ENCODE data around the gene ADAMTSL5. TPM values are rescaled to one million over a fixed set of nuclear protein-coding genes. Genes with fewer than 3 reads are reported as not detected.

ADAMTSL5 gene
- total RNA-seq, 3 donors from 2014 or later = 2.7 to 3.5 (median 3.3) TPM

- TF ChIP-seq CTCF (IDR thresholded peaks at IDR 0.05) = no peak
- Histone ChIP-seq H3K9me3 (no peaks in the 10 kb centered on the region), H3K4me3 (no peak overlapping the region), H3K36me3 (ENCODE audit: low read depth) (no peaks in the 10 kb centered on the region), H3K4me1 (ENCODE audit: low read depth) (peaks cover 43% of the 10 kb centered on the region)
- ATAC-seq (no peak), DNase-seq (peak in 1 of 3 donors; percentile 49)
- intact Hi-C loops (cut with DNase I, micrococcal nuclease) = no loop called here
Observed at GRCh38 chr19:1471515-1472160, 41.2 kb downstream of the ADAMTSL5 start.

GRCh38 chr19:1471010-1471514 lies 41.8 kb downstream of the ADAMTSL5 start:
- Histone ChIP-seq H3K36me3 (ENCODE audit: low read depth) (no peaks in the 10 kb centered on the region), H3K4me3 (no peak overlapping the region), H3K9me3 (no peaks in the 10 kb centered on the region), H3K4me1 (ENCODE audit: low read depth) (peaks cover 47% of the 10 kb centered on the region)
- intact Hi-C loops (cut with DNase I, micrococcal nuclease) = no loop called here
- ATAC-seq (peak; percentile 39), DNase-seq (peak in 1 of 3 donors; percentile 38)
- TF ChIP-seq CTCF (IDR thresholded peaks at IDR 0.05) = no peak

- intact Hi-C loops (cut with DNase I, micrococcal nuclease) = no loop called here
- Histone ChIP-seq H3K4me1 (ENCODE audit: low read depth) (peaks cover 53% of the 10 kb centered on the region), H3K9me3 (no peaks in the 10 kb centered on the region), H3K4me3 (no peak overlapping the region), H3K36me3 (ENCODE audit: low read depth) (no peaks in the 10 kb centered on the region)
- TF ChIP-seq CTCF (IDR thresholded peaks at IDR 0.05) = no peak
- ATAC-seq (peak; percentile 52), DNase-seq (peak; percentile 73 to 77 (median 76))
Observed at GRCh38 chr19:1470305-1471009, 42.4 kb downstream of the ADAMTSL5 start.

- no peak overlapping the region for H3K4me3 ChIP-seq
- H3K4me1 ChIP-seq (ENCODE audit: low read depth) = peaks cover 54% of the 10 kb centered on the region
- intact Hi-C loops (cut with DNase I, micrococcal nuclease) = no loop called here
- no peaks in the 10 kb centered on the region for H3K9me3 ChIP-seq
- TF ChIP-seq CTCF (IDR thresholded peaks at IDR 0.05) = no peak
- peak; percentile 1 for ATAC-seq
- no peaks in the 10 kb centered on the region for H3K36me3 ChIP-seq (ENCODE audit: low read depth)
- DNase-seq = peak in 1 of 3 donors; percentile 56
Observed at GRCh38 chr19:1470055-1470304, 42.8 kb downstream of the ADAMTSL5 start.

GRCh38 chr19:1469255-1470054 lies 43.4 kb downstream of the ADAMTSL5 start:
- DNase-seq (peak in 2 of 3 donors; percentile 39 to 50), ATAC-seq (no peak)
- no peaks in the 10 kb centered on the region for H3K9me3 ChIP-seq
- peaks cover 54% of the 10 kb centered on the region for H3K4me1 ChIP-seq (ENCODE audit: low read depth)
- H3K4me3 ChIP-seq = no peak overlapping the region
- intact Hi-C loops (cut with DNase I, micrococcal nuclease) = no loop called here
- TF ChIP-seq CTCF (IDR thresholded peaks at IDR 0.05) = no peak
- H3K36me3 ChIP-seq (ENCODE audit: low read depth) = no peaks in the 10 kb centered on the region

Measured in mucosa of descending colon (tissue), 3 donors.